ENCODE data around the gene TSC22D1. TPM values are rescaled to one million over a fixed set of nuclear protein-coding genes. Genes with fewer than 3 reads are reported as not detected.

TSC22D1 gene
- total RNA-seq, 1 experiment from 2014 or later = 37.2 TPM

- ChIA-PET POLR2A (ENCODE audit: low non-redundant PET) (no interaction called here), CTCF (no interaction called here)
- H3K27me3 ChIP-seq (replicated peaks; ENCODE audit: insufficient read depth, low read depth, low read length, poor library complexity) = no peaks in the 10 kb centered on the region
- TF ChIP-seq EZH2 (IDR thresholded peaks at IDR 0.05; ENCODE audit: borderline replicate concordance, low read depth, low read length, poor library complexity, severe bottlenecking) (no peak), CTCF (conservative IDR thresholded peaks at IDR 0.05; ENCODE audit: low read depth, low read length) (no peak)
- no peak overlapping the region for H3K27ac ChIP-seq (ENCODE audit: low read depth, low read length, poor library complexity, severe bottlenecking)
- no peak for DNase-seq (ENCODE audit: low spot score)
- H3K4me3 ChIP-seq (ENCODE audit: low read depth, low read length, poor library complexity, severe bottlenecking) = no peak overlapping the region
- H3K36me3 ChIP-seq (ENCODE audit: insufficient read depth, low read length, poor library complexity, severe bottlenecking) = no peaks in the 10 kb centered on the region
- H3K4me1 ChIP-seq (ENCODE audit: insufficient read depth, low read length, poor library complexity, severe bottlenecking) = no peaks in the 10 kb centered on the region
- H3K9me3 ChIP-seq (ENCODE audit: low read depth, low read length, poor library complexity, severe bottlenecking) = no peaks in the 10 kb centered on the region
- intact Hi-C loops (cut with micrococcal nuclease; ENCODE audit: unreplicated experiment) = no loop called here
- BruUV-seq (replicated peaks) = no TSS peak
These were observed 122.2 kb downstream of the TSC22D1 start for GRCh38 chr13:44453881-44454280.

- Histone ChIP-seq H3K4me1 (ENCODE audit: insufficient read depth, low read length, poor library complexity, severe bottlenecking) (no peaks in the 10 kb centered on the region), H3K4me3 (ENCODE audit: low read depth, low read length, poor library complexity, severe bottlenecking) (no peak overlapping the region), H3K9me3 (ENCODE audit: low read depth, low read length, poor library complexity, severe bottlenecking) (no peaks in the 10 kb centered on the region), H3K27ac (ENCODE audit: low read depth, low read length, poor library complexity, severe bottlenecking) (no peak overlapping the region), H3K27me3 (replicated peaks; ENCODE audit: insufficient read depth, low read depth, low read length, poor library complexity) (no peaks in the 10 kb centered on the region), H3K36me3 (ENCODE audit: insufficient read depth, low read length, poor library complexity, severe bottlenecking) (no peaks in the 10 kb centered on the region)
- ChIA-PET POLR2A (ENCODE audit: low non-redundant PET) (no interaction called here), CTCF (no interaction called here)
- no TSS peak for BruUV-seq (replicated peaks)
- TF ChIP-seq EZH2 (IDR thresholded peaks at IDR 0.05; ENCODE audit: borderline replicate concordance, low read depth, low read length, poor library complexity, severe bottlenecking) (no peak), CTCF (conservative IDR thresholded peaks at IDR 0.05; ENCODE audit: low read depth, low read length) (no peak)
- no peak for DNase-seq (ENCODE audit: low spot score)
- intact Hi-C loops (cut with micrococcal nuclease; ENCODE audit: unreplicated experiment) = no loop called here
These were observed 123.1 kb downstream of the TSC22D1 start for GRCh38 chr13:44453069-44453468.

GRCh38 chr13:44452418-44452817, 123.7 kb downstream of the TSC22D1 start:
- ChIA-PET CTCF (no interaction called here), POLR2A (ENCODE audit: low non-redundant PET) (no interaction called here)
- intact Hi-C loops (cut with micrococcal nuclease; ENCODE audit: unreplicated experiment) = no loop called here
- H3K27me3 ChIP-seq (replicated peaks; ENCODE audit: insufficient read depth, low read depth, low read length, poor library complexity) = no peaks in the 10 kb centered on the region
- no peaks in the 10 kb centered on the region for H3K4me1 ChIP-seq (ENCODE audit: insufficient read depth, low read length, poor library complexity, severe bottlenecking)
- H3K27ac ChIP-seq (ENCODE audit: low read depth, low read length, poor library complexity, severe bottlenecking) = no peak overlapping the region
- no TSS peak for BruUV-seq (replicated peaks)
- H3K4me3 ChIP-seq (ENCODE audit: low read depth, low read length, poor library complexity, severe bottlenecking) = no peak overlapping the region
- no peaks in the 10 kb centered on the region for H3K36me3 ChIP-seq (ENCODE audit: insufficient read depth, low read length, poor library complexity, severe bottlenecking)
- H3K9me3 ChIP-seq (ENCODE audit: low read depth, low read length, poor library complexity, severe bottlenecking) = no peaks in the 10 kb centered on the region
- no peak for TF ChIP-seq CTCF (conservative IDR thresholded peaks at IDR 0.05; ENCODE audit: low read depth, low read length)
- TF ChIP-seq EZH2 (IDR thresholded peaks at IDR 0.05; ENCODE audit: borderline replicate concordance, low read depth, low read length, poor library complexity, severe bottlenecking) = no peak
- no peak for DNase-seq (ENCODE audit: low spot score)

Measured in A673 (cell line).